Neural cell (in vitro differentiated cells): ENCODE results near the gene ALPG.

Experiments used
- EZH2 ChIP-seq: fragments of 200-600, 300-800 bp; shearing (Covaris generic), sonication (generic); IDR thresholded peaks from 2 replicates; pipeline ENCODE4 v1.6.1; 2014; ENCODE audit warnings: antibody characterized with exemption, low read length, borderline replicate concordance, mild to moderate bottlenecking; ENCODE audit not compliant: insufficient read depth, poor library complexity, severe bottlenecking
- MXI1 ChIP-seq: fragments of 450-650 bp; conservative IDR thresholded peaks from 2 replicates; pipeline ENCODE4 v1.6.1; 2014; ENCODE audit warnings: antibody characterized with exemption, mild to moderate bottlenecking; ENCODE audit not compliant: poor library complexity, severe bottlenecking
- TAF1 ChIP-seq: IDR thresholded peaks from 2 replicates; pipeline ENCODE4 v1.6.1; 2012; ENCODE audit warnings: low read depth
- TF ChIP-seq, protein P1 (sequence below): fragments of 450-650 bp; IDR thresholded peaks from 2 replicates; pipeline ENCODE4 v1.5.1; 2014; ENCODE audit warnings: antibody characterized with exemption, mild to moderate bottlenecking, moderate library complexity; ENCODE audit not compliant: poor library complexity, severe bottlenecking

DNA sequence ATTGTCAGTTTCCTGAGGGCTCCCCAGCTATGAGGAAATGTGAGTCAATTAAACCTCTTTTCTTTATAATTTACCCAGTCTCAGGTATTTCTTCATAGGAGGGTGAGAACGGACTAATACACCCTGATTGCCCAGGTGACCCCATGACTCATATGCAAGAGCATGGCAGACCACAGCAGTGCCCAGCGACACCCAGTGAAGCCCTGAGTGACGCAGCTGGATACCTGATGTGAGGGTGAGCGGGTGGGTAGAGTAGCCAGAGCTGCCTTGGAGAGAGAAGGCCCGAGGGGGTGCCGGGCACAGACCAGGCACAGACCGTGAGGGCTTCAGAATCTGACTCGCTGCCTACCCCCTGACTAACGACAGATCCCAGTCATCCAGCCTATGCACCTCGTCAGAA is 15.4 kb downstream of the ALPG start:
- TF ChIP-seq TAF1, result no peak
- TF ChIP-seq, protein P1, sequence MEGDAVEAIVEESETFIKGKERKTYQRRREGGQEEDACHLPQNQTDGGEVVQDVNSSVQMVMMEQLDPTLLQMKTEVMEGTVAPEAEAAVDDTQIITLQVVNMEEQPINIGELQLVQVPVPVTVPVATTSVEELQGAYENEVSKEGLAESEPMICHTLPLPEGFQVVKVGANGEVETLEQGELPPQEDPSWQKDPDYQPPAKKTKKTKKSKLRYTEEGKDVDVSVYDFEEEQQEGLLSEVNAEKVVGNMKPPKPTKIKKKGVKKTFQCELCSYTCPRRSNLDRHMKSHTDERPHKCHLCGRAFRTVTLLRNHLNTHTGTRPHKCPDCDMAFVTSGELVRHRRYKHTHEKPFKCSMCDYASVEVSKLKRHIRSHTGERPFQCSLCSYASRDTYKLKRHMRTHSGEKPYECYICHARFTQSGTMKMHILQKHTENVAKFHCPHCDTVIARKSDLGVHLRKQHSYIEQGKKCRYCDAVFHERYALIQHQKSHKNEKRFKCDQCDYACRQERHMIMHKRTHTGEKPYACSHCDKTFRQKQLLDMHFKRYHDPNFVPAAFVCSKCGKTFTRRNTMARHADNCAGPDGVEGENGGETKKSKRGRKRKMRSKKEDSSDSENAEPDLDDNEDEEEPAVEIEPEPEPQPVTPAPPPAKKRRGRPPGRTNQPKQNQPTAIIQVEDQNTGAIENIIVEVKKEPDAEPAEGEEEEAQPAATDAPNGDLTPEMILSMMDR, result no peak
- TF ChIP-seq EZH2, result no peak
- no peak for TF ChIP-seq MXI1
